NB4 (cell line): ENCODE results near the gene SNED1.
A peak's percentile ranks its signal among the peaks of the same experiment; 100 is the strongest.

Experiments
- DNase-seq: peaks from one replicate; pipeline ENCODE4 v3.0.0; 2010; ENCODE audit warnings: low read depth
- H3K4me3 ChIP-seq: one replicate; pipeline ENCODE4 v1.5.1; 2011; ENCODE audit warnings: mild to moderate bottlenecking, low read depth, low read length, moderate library complexity
- MAX ChIP-seq: IDR thresholded peaks from 2 replicates; pipeline ENCODE4 v1.6.1; 2011; ENCODE audit warnings: low read depth, low read length
- MYC ChIP-seq: IDR thresholded peaks from 2 replicates; pipeline ENCODE4 v1.6.1; 2011; ENCODE audit warnings: low read depth, low read length
- POLR2A ChIP-seq: IDR thresholded peaks from 2 replicates; pipeline ENCODE4 v1.6.1; 2011; ENCODE audit warnings: mild to moderate bottlenecking; ENCODE audit not compliant: insufficient read length; ENCODE audit errors: extremely low read depth
- TF ChIP-seq, protein P1 (sequence below): IDR thresholded peaks from one replicate; pipeline ENCODE4 v1.5.1; 2012; ENCODE audit warnings: low read depth, low read length

Gene SNED1

DNA sequence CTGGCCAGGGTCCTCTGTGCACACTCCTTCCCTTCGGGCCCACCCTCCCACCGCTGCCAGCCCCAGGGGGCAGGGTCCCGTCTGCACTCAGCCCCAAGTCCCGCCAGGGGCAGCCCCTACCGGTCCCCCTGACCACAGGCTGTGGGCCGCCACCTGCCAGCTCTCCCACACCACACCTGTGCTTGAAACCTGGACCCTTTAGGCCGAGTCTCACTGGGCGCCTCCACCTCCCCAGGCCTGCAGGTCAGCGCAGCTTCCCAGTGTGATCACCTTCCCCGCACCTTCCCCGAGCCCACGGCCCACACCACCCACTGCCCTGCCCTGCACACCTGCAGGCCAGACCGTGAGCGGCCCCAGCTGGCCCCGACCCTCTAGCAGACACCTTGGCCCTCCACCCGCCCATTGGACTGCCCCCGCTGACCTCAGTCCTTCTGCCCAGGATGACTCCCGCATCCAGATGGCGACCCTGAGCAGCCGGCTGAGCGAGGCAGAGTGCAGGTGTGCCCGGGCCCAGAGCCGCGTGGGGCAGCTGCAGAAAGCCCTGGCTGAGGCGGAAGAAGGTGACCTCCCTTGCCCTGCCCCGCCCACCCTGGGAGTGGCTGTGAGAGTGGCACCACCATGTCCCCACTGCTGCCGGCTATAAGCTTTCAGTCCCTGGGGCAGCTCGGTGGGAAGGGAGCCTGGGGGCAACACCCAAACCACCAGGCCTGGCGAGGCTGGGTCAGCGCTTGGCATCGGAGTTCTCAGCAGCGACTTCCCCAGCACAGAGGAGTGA is 31.3 kb upstream of the SNED1 start:
- TF ChIP-seq POLR2A (no peak), MAX (no peak), MYC (no peak)
- TF ChIP-seq, protein P1, sequence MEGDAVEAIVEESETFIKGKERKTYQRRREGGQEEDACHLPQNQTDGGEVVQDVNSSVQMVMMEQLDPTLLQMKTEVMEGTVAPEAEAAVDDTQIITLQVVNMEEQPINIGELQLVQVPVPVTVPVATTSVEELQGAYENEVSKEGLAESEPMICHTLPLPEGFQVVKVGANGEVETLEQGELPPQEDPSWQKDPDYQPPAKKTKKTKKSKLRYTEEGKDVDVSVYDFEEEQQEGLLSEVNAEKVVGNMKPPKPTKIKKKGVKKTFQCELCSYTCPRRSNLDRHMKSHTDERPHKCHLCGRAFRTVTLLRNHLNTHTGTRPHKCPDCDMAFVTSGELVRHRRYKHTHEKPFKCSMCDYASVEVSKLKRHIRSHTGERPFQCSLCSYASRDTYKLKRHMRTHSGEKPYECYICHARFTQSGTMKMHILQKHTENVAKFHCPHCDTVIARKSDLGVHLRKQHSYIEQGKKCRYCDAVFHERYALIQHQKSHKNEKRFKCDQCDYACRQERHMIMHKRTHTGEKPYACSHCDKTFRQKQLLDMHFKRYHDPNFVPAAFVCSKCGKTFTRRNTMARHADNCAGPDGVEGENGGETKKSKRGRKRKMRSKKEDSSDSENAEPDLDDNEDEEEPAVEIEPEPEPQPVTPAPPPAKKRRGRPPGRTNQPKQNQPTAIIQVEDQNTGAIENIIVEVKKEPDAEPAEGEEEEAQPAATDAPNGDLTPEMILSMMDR: no peak
- no peak for DNase-seq
- H3K4me3 ChIP-seq: no peak overlapping the region

DNA sequence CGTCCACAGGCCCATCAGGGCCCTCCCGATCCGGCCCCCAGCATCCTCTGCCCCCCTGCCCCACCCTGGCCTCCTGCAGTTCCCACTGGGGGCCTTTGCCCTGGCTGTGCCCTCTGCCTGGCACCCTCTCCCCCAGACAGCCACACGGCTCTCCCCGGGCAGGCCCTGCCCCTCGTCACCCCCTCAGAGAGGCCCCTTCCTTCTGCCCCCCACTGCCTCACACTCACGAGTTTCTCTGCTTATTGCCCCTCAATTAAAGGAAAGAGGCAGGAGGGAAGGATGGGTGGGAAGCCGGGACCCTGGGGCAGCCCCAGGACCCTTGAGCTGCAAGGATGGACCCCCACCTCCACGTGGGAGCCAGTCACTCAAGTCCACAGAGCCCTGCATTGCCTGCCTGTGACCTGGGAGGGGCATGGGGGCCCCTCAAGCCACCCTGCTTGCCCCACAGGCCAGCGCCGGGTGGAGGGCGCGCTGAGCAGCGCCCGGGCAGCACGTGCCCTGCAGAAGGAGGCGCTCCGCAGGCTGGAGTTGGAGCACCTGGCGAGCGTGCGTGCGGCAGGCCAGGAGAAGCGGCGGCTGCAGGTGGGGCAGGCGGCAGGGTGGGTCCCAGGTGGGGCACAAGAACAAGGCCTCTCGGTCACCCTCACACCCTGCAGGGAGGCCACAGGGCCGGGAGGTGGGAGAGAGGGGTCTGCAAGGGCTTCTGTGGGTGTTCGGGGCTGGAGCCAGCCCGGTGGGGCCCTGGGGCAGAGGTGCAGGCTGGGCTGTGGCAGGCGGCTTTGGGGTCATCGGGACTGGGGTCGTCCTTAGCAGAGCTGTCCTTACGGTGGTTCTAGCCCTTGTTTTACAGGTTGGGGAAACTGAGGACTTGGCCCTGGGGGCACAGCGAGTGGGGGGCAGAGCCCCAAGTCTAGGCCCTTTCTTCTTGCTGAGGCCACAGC is 30.5 kb upstream of the SNED1 start:
- H3K4me3 ChIP-seq: no peak overlapping the region
- DNase-seq: no peak
- TF ChIP-seq POLR2A (no peak), MYC (no peak), MAX (no peak)
- TF ChIP-seq, protein P1: no peak

GRCh38 chr2:240968731-240969624 is 29.4 kb upstream of the SNED1 start:
- no peak overlapping the region for H3K4me3 ChIP-seq
- DNase-seq: no peak
- TF ChIP-seq, protein P1: peak; percentile 4
- TF ChIP-seq MYC: no peak
- TF ChIP-seq POLR2A: no peak
- no peak for TF ChIP-seq MAX

DNA sequence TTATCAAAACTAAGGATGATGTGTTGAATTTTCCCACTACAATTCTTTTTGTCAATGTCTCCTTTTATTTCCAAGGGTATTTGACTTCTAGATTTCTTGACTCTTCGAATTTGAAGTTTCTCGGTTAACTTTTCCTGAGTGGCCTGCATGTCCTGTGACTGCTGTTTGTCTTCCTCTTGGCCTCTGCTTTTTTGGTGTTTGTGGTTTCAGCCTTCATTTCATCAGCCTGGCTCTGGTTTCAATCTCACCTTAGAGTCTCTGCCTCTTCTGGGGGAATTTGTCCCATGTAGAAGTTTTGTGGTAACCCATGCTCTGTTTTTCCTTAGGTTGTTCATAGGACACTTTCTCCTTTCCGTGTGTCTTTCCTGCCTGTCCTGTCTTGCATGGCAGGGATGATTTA is 28.3 kb upstream of the SNED1 start:
- TF ChIP-seq MAX (no peak), MYC (no peak), POLR2A (no peak)
- TF ChIP-seq, protein P1: no peak
- no peak overlapping the region for H3K4me3 ChIP-seq
- DNase-seq: no peak

- no peak overlapping the region for H3K4me3 ChIP-seq
- no peak for DNase-seq
- TF ChIP-seq MYC (no peak), MAX (no peak), POLR2A (no peak)
- TF ChIP-seq, protein P1: no peak
These were observed 27.6 kb upstream of the SNED1 start for GRCh38 chr2:240970816-240971215.
